ENCODE measurements around the gene GARS1.

Gene GARS1

GRCh38 chr7:30664184-30664885 lies 69.7 kb downstream of the GARS1 start:
- in situ Hi-C loops (cut with HindIII; ENCODE audit: low pct_ligation_motif_present, low pct_unique_long_range_greater_than_20kb, low sequenced_read_pairs): no loop called here
- DNase-seq: no peak

GRCh38 chr7:30665043-30665442 lies 70.4 kb downstream of the GARS1 start:
- in situ Hi-C loops (cut with HindIII; ENCODE audit: low pct_ligation_motif_present, low pct_unique_long_range_greater_than_20kb, low sequenced_read_pairs): no loop called here
- DNase-seq: no peak

GRCh38 chr7:30665449-30665848 lies 70.8 kb downstream of the GARS1 start:
- DNase-seq: no peak
- in situ Hi-C loops (cut with HindIII; ENCODE audit: low pct_ligation_motif_present, low pct_unique_long_range_greater_than_20kb, low sequenced_read_pairs): no loop called here

- in situ Hi-C loops (cut with HindIII; ENCODE audit: low pct_ligation_motif_present, low pct_unique_long_range_greater_than_20kb, low sequenced_read_pairs): no loop called here
- no peak for DNase-seq
Measured at GRCh38 chr7:30667172-30667571, 72.5 kb downstream of the GARS1 start.

GRCh38 chr7:30668102-30668501 lies 73.4 kb downstream of the GARS1 start:
- in situ Hi-C loops (cut with HindIII; ENCODE audit: low pct_ligation_motif_present, low pct_unique_long_range_greater_than_20kb, low sequenced_read_pairs): no loop called here
- DNase-seq: no peak

GRCh38 chr7:30671793-30672465 lies 77.3 kb downstream of the GARS1 start:
- peak; percentile 91 for DNase-seq

GRCh38 chr7:30674420-30674819 lies 79.7 kb downstream of the GARS1 start:
- no peak for DNase-seq
- in situ Hi-C loops (cut with HindIII; ENCODE audit: low pct_ligation_motif_present, low pct_unique_long_range_greater_than_20kb, low sequenced_read_pairs): no loop called here

More at GRCh38 chr7:30671793-30672465, 77.3 kb downstream of the GARS1 start:
- in situ Hi-C loops (cut with HindIII; ENCODE audit: low pct_ligation_motif_present, low pct_unique_long_range_greater_than_20kb, low sequenced_read_pairs): no loop called here

- in situ Hi-C loops (cut with HindIII; ENCODE audit: low pct_ligation_motif_present, low pct_unique_long_range_greater_than_20kb, low sequenced_read_pairs): no loop called here
- DNase-seq: no peak
Measured at GRCh38 chr7:30674876-30675275, 80.2 kb downstream of the GARS1 start.

- in situ Hi-C loops (cut with HindIII; ENCODE audit: low pct_ligation_motif_present, low pct_unique_long_range_greater_than_20kb, low sequenced_read_pairs): no loop called here
- no peak for DNase-seq
Measured at GRCh38 chr7:30678805-30679204, 84.1 kb downstream of the GARS1 start.

- in situ Hi-C loops (cut with HindIII; ENCODE audit: low pct_ligation_motif_present, low pct_unique_long_range_greater_than_20kb, low sequenced_read_pairs): no loop called here
- peak; percentile 12 for DNase-seq
Measured at GRCh38 chr7:30679664-30680063, 85.0 kb downstream of the GARS1 start.

- in situ Hi-C loops (cut with HindIII; ENCODE audit: low pct_ligation_motif_present, low pct_unique_long_range_greater_than_20kb, low sequenced_read_pairs): no loop called here
- DNase-seq: no peak
Measured at GRCh38 chr7:30681331-30681797, 86.7 kb downstream of the GARS1 start.

GRCh38 chr7:30681815-30682211 lies 87.1 kb downstream of the GARS1 start:
- DNase-seq: no peak
- in situ Hi-C loops (cut with HindIII; ENCODE audit: low pct_ligation_motif_present, low pct_unique_long_range_greater_than_20kb, low sequenced_read_pairs): no loop called here

GRCh38 chr7:30682212-30683083 lies 87.8 kb downstream of the GARS1 start, which contains the start of gene CRHR2:
CRHR2 (minus strand) TSS chr7:30682456; CDS start chr7:30682280, 176 bp downstream.
- DNase-seq: no peak
- in situ Hi-C loops (cut with HindIII; ENCODE audit: low pct_ligation_motif_present, low pct_unique_long_range_greater_than_20kb, low sequenced_read_pairs): no loop called here

GRCh38 chr7:30683306-30683705 lies 88.6 kb downstream of the GARS1 start:
- in situ Hi-C loops (cut with HindIII; ENCODE audit: low pct_ligation_motif_present, low pct_unique_long_range_greater_than_20kb, low sequenced_read_pairs): no loop called here
- DNase-seq: no peak
